NCI-H82 (cell line): ENCODE measurements around the gene SYPL2.

Experiments used
- DNase-seq: peaks from one replicate; lab custom pipeline; 2025; lab: John Stamatoyannopoulos, UW

The SYPL2 gene

GRCh38 chr1:109492779-109493178 is 26.4 kb downstream of the SYPL2 start:
- no peak for DNase-seq

- no peak for DNase-seq
These were observed 26.9 kb downstream of the SYPL2 start for GRCh38 chr1:109493227-109493626.

DNA sequence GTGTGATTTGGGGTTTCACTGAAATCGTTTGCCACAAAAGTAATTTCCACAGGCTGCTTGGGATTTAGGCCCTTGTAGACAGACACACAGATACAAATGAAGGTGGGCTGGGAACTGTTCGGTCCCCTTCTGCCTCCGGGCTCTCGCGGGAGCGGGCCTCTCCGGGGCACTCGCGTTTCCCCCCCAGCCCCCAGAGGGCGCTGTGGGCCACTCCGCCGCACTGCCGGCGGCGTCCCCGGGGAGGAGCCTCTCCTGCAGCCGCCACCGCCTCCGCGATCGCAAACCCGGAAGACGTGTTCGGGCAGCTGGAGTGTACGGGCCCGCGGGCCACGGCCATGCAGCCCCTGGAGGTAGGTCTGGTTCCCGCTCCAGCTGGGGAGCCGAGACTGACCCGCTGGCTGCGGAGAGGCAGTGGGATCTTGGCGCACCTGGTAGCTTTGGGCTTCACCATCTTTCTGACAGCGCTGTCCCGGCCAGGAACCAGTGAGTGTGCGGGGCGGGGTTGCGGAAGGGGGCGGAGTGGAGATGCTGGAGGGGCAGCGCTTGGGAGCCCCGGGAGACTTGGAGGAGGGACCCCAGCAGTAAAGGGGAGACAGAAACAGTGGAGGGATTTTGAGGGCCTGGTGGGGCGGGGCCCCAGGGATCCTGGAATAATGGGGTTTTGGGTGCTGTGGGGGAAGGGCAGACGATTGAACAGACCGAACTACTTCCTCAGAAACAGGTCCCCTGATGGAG is 27.6 kb downstream of the SYPL2 start, which contains the start of gene CYB561D1:
TSS of gene CYB561D1 (plus strand) at position 290 of the 735 bp plus-strand sequence. CDS start at position 336, 46 bp downstream.
- peak; percentile 90 for DNase-seq

- no peak for DNase-seq
These were observed 29.4 kb downstream of the SYPL2 start for GRCh38 chr1:109495738-109496137.

DNA sequence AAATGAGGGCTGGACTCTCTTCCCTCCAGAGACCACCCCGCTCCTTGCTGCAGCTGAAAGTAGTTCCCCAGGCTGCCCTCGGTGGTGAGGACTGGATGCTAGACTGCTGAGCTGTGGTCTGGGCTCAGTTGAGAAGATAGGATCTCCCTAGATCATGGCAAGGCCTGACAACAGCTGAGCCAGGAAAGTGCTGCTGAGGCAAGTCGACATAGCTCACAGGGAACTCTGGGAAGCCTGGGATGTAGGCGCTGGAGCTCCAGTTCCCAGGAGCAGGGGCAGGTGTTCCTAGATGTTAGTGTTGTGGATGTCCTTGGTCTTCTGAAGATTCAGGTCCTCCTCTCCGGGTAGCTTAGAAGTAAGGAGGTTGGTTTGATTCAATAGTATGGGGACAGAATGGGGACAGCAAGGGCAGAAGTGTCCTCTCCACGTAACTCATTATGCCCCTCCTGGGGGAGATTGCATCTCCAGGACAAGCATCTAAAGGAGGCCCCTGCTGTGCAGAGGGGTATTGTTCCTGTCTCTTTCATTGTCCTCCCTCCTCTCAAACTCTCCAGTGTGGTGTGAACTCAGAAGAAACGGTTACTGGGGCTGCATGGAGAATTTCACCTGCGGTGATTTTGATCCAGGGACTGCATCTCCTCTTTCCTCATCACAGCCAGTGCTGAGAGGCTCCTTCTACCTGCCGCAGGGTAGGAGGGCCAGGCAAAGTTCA is 31.3 kb downstream of the SYPL2 start:
- DNase-seq, result peak; percentile 14

DNA sequence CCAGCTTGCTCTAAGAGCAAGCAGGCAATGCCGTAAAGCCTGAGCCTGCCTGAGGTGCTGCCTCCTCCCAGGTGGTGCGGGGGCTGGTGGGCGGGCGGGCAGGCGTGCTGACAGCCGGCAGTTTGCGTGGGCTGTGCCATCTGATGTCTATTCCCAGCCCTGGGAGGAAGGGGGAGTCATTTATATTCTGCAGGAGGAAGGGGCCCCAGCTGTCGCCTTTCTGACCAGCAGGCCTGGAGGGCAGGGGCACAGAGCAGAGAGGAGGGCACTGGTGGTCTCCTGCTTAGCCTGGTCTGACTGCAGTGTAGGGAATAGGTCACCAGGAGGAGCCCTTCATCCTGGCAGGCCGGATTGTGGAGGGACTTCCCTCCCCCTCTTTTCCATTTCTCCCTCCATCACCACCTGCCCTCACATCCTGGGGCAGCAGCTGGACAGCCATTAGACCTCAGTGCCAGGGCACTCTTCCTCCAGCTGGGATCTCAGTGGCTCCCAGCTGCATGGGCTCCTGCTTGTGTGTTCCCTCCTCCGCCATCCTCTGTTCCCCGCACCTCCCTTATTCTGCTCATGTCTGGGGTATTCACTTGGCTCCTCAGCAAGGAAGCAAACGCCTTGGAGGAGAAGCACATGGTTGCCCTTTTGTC is 31.9 kb downstream of the SYPL2 start:
- DNase-seq, result peak; percentile 87

DNA sequence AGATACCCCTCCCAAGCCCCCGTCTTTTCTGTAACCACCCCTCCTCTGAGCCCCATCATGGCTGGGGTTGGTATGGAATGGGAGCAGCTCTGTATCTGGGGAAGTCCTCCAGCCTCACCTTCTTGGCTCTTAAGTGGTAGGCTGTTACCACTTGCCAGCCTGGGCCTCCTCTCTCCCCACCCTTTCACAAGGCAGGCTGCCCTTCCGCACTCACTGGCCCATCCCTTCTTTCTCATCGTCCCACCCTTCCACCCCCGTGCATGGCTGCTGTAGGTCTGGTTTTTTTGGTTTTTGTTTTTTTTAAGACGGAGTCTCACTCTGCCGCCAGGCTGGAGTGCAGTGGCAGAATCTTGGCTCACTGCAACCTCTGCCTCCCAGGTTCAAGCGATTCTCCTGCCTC is 32.7 kb downstream of the SYPL2 start:
- DNase-seq, result no peak

DNA sequence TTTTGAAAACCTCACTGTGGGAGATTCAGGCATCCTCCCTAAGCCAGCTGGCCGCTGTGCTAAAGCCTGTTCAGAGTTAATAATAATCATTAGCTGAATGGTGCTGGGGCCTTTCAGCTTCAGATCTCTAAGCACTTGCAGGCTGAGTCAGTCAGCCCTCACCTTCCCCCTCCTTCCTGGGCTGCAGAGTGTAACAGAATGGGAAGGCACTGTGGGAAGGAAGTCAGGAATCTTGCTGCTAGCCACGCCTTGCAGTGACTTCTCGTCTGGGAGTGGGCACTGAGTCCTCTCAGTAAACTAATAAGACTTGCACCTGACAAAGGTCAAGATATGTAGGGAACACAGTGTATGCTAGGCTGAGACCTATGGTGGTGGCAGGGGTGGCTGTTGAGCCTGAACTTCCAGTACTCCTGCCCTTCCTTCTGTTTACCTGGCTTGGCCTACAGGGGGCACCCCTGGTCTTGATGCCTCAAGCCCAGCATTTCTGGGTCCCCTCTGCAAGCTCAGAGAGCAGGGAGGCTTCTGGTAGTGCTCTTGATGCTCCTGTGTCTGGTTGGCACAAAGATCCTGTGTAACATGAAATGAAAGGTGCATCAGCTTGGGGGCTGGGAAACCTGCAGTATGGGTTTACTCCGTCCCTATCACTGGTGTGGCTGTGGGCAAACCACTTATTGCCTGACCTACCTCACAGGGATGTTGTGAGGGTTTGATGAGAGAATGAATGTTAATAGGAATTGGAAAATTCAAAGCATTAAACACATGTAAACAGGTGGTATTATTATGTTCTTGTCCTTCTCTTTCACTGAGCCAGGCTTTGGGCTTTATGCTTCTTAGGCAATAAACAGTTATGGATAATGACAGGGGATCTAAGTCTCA is 33.6 kb downstream of the SYPL2 start:
- peak; percentile 74 for DNase-seq

- no peak for DNase-seq
These were observed 34.6 kb downstream of the SYPL2 start for GRCh38 chr1:109500941-109501381.

DNA sequence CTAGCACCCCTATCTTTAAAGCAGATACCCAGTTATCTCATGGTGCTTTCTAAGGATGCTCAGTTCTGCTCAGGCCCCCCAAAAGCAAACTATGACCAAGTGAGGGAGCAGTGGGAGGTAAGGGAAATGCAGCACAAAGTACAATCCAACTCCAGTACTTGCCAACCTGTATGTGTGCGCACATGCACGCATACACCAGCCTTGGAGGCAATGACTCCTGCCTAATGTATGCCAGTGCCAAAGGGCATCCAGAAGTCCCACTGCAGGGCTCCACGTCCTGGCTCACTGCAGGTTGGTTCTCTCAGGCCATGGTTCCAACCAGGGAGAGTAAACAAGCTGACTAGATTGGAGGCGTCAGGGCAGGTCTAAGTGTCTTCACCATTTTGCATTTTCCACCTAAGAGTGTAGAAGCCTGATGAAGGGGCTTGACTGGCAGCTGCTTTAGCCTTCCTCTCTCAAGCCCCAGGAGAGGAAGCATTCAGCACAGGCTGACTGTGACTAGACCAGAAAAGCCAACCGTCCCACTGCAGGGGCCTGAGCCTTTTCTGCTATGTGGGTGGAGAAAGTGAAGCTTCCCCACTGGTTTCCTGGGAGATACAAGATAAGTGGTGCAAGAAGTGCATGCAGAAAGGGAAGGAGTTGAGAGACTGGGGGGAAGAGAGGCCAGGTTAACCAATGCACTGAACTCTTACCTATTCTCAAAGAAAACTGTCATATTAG is 35.5 kb downstream of the SYPL2 start:
- DNase-seq, result no peak

GRCh38 chr1:109502364-109502851 is 36.1 kb downstream of the SYPL2 start:
- no peak for DNase-seq

- no peak for DNase-seq
These were observed 37.6 kb downstream of the SYPL2 start for GRCh38 chr1:109503935-109504334.

DNA sequence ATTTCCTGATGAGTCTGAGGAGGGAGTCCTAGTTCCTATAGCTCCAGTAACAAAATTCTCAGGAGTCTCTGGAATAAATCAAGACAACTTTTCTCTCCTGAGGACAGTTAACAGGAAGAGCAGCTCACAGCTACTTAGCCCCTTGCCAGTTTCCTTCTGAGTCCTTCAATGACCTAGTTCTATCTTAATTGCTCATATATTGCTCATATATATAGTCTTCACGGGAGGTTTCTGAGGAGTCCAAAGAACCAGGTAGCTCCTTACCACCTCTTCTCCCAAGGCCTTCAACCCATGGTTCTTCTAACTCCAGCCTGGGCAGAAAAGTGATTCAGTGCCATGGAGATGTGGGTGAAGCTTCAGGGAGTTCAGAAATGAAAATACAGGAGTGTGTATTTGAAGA is 38.6 kb downstream of the SYPL2 start:
- no peak for DNase-seq

GRCh38 chr1:109508001-109508872 is 41.9 kb downstream of the SYPL2 start:
- no peak for DNase-seq

DNA sequence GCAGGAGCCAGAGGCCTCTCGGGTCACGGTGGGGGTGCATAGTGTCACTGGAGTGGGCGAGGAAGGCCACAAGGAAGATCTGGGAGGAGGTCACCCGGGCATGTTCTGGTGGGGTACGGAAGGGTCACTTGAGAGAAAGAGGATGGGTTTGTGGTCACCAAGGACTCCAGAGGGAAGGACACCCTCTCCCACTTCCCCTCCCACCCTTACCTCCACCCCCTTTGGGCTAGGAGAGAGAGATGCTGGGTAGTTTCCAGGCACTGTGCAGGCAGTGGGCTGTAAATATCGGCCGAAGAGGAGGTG is 42.5 kb downstream of the SYPL2 start:
- DNase-seq, result no peak

GRCh38 chr1:109509176-109510134 is 43.1 kb downstream of the SYPL2 start, which contains the start of gene AMIGO1:
AMIGO1 (minus strand) TSS chr1:109509727; CDS start chr1:109508912, 815 bp downstream.
- DNase-seq, result peak; percentile 73

- DNase-seq, result no peak
These were observed 46.9 kb downstream of the SYPL2 start for GRCh38 chr1:109513110-109513710.

DNA sequence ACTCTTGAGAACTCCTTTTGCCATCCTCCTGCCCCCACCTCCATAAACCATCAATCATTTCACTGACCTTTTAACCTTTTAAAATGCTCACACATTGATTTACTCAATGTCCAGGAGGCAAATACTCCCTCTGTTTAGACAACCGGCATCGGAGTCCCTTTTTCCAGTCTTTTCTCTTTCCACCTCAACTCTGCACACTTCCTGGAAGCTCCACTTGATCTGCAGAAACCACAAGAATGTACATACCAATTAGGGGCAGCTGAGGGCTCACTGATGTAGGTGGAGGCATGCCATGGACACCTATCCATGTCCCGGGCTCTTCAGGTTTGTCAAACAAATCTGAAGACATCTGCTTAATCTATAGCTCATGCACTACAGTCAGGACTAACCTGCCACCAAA is 48.5 kb downstream of the SYPL2 start:
- DNase-seq, result no peak

GRCh38 chr1:109516872-109517271 is 50.5 kb downstream of the SYPL2 start:
- DNase-seq, result no peak
